ENCODE results near the gene KLHL9.

DNA sequence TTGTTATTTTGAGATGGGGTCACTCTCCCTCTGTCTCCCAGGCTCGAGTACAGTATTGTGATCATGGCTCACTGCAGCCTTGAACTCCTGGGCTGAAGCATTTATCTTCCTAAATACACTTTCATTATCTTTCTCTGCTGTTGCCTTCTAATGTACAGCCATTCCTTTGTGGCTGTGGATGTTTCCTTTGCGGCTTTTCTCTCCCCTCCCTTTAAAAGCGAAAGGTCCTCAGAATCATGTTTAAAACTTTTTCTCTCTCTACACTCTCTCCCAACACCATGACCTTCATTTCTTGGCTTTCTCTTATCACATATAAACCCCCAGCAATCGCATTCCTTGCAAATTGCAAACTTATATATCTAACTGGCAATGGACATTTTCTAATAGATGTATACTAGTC, 48.4 kb upstream of the KLHL9 start:
- TF ChIP-seq, protein P1, sequence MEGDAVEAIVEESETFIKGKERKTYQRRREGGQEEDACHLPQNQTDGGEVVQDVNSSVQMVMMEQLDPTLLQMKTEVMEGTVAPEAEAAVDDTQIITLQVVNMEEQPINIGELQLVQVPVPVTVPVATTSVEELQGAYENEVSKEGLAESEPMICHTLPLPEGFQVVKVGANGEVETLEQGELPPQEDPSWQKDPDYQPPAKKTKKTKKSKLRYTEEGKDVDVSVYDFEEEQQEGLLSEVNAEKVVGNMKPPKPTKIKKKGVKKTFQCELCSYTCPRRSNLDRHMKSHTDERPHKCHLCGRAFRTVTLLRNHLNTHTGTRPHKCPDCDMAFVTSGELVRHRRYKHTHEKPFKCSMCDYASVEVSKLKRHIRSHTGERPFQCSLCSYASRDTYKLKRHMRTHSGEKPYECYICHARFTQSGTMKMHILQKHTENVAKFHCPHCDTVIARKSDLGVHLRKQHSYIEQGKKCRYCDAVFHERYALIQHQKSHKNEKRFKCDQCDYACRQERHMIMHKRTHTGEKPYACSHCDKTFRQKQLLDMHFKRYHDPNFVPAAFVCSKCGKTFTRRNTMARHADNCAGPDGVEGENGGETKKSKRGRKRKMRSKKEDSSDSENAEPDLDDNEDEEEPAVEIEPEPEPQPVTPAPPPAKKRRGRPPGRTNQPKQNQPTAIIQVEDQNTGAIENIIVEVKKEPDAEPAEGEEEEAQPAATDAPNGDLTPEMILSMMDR (IDR thresholded peaks at IDR 0.05) = no peak
- no peak for TF ChIP-seq TAF1 (IDR thresholded peaks at IDR 0.05; ENCODE audit: borderline replicate concordance, low read depth, low read length)
- TF ChIP-seq FOXJ3 (CRISPR knock-in tag; IDR thresholded peaks at IDR 0.05) = no peak
- TF ChIP-seq RAD21 (IDR thresholded peaks at IDR 0.05; ENCODE audit: low read length) = no peak
- no peak for TF ChIP-seq GABPA (IDR thresholded peaks at IDR 0.05; ENCODE audit: low read depth)
- TF ChIP-seq POLR2AphosphoS5 (IDR thresholded peaks at IDR 0.05; ENCODE audit: low read depth, low read length) = no peak
- no peak for TF ChIP-seq MXI1 (IDR thresholded peaks at IDR 0.05; ENCODE audit: low read depth, low read length)
- no peak for TF ChIP-seq EP300 (IDR thresholded peaks at IDR 0.05; ENCODE audit: borderline replicate concordance in 1 of 2, low read depth in 1 of 2, low read length in 1 of 2)
- TF ChIP-seq JUND (IDR thresholded peaks at IDR 0.05) = no peak
- TF ChIP-seq TEAD4 (IDR thresholded peaks at IDR 0.05; ENCODE audit: borderline replicate concordance, insufficient read depth) = no peak
- TF ChIP-seq MEF2A (IDR thresholded peaks at IDR 0.05; ENCODE audit: borderline replicate concordance, low read depth) = no peak

Data from SK-N-SH (cell line).